HG02642 (cell line): Measurements from ENCODE around the gene NOS2.
"Not testable (repeated sequence)": the region's sequence is repeated elsewhere in the genome, so short reads cannot be mapped to it uniquely, and the experiment has no call there.

Experiments used
- ATAC-seq: cut with Tn5 transposase; IDR thresholded peaks from one replicate; pipeline ENCODE4 v1.9.1; 2021; ENCODE audit warnings: mild to moderate bottlenecking; ENCODE audit not compliant: unreplicated experiment, poor library complexity

NOS2 gene

DNA sequence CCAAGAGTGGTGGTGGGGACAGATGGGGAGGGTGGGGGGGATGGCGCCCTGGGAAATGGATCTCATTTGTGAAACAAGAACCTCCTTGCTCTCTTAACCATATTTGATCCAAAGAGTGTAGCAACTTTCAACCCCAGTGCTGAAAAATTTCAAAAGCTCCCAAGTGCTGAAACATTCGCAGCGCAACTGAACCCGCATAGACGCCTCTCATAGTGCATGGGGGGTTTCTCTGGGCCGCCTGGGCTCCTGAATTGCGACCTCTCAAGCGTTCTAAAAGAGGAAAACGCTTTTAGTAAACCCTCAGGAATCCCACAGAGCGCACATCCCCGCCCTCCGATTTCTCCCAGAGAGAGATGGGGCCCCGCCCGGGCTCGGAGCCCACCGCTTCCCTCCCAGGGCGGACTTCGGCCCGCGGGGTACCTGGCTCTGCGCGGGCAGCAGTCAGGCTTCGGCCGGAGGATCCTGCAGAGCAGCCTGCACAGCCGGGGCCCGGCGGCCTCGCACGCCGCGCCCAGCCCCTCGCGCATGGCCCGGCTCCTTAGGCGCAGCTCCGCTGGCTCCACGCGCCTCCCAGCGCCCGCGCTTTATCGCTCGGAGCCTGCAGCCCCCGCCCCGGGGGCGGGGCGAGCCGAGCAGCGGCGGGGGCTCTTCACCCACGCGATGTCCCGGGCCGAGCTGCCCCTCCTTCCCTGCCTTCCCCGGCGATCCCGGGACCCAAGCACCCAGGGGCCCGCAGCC is 7.0 kb downstream of the NOS2 start:
- no peak for ATAC-seq

DNA sequence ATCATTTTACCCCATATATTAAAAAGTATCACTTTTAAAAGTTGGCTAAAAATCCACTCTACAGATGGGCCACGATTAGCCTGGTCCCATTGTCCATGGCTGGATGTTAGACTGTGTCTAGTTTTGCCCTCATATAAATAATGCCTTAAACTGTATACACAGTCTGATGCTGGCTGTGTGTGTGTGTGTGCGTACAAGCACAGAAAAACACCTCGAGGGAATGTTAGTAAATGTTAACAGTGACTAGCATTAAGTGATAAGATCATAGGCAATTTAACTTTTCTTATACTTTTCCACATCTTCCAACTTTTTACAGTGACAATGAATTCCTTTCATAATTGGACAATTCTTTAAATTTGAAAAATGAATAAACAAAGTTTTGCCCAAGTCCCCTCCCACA is 8.2 kb downstream of the NOS2 start:
- ATAC-seq = no peak

DNA sequence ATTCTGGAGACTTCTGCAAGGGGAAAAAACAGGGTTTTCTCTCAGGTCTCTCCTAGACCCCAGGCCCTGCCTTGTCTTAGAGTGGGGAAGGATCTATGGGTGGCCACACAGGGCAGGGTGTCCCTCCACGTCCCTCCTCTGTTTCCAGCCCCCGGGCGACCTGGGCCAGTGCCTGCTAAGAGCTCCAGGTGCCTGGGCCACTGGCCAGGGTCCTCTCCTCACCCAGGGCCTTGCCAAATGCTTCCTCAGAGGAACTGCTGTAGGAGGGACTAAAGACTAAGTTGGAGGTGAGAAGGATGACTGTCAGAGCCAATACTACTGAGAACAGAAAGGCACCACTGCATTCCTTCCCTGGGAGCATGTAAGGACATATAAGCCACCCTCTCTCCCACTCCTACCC is 11.4 kb downstream of the NOS2 start:
- no peak for ATAC-seq

DNA sequence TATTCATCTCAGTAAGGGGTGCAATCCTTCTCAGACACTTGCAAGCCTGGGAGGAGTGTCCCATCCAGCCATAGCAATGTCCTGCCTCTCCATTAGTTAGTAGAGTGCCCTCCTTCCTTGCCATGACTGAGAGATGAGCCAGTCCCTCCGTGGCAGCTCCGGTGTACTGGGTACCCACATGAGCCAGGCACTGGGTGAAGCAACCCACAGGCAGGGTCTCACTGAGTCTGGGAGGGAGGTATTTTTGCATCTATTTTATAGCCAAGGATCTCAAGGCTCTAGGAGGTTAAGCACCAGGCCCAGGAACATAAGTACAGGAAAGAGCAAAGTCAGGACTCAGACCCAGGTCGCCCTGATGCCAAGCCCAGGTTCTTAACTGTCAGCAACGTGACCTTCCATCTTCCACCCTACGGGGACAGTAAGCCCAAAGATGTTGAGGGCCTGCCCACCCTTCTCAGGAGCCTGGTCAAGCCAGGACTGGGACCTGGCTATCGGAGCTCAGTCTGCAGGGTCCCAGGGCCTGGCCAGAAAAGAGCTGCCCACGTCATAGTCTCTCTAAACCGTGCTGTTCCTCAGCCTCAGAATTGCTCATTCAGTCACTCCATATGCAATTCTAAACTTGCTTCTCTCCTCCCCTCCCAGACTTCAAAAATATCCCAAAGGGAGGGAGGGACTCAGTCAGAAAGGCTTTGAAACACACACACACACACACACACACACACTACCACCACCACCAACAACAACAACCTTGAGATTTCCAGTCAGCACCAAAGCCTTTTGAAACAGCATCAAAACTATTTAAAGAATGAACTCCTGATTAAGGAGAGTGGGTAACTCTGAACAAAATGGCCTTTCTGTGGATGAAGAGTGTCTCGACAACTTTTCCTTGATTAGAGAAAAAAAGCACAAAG is 16.6 kb downstream of the NOS2 start:
- no peak for ATAC-seq

DNA sequence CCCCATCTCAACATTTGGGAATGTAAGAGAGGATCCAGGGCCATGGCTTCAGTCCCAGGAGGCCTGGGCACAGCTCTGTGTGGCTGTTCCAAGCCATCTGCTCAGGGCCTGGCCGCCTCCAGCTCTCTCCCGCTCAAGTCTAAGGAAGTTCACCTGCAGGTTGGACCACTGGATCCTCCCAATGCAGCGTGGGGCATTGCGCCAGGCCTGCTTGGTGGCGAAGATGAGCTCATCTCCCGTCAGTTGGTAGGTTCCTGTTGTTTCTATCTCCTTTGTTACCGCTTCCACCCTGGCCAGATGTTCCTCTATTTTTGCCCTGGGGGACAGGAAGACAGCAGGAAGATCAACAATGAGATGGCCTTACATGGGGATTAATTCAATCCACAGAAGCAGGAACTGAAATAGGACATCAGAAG is 17.5 kb downstream of the NOS2 start:
- no peak for ATAC-seq

DNA sequence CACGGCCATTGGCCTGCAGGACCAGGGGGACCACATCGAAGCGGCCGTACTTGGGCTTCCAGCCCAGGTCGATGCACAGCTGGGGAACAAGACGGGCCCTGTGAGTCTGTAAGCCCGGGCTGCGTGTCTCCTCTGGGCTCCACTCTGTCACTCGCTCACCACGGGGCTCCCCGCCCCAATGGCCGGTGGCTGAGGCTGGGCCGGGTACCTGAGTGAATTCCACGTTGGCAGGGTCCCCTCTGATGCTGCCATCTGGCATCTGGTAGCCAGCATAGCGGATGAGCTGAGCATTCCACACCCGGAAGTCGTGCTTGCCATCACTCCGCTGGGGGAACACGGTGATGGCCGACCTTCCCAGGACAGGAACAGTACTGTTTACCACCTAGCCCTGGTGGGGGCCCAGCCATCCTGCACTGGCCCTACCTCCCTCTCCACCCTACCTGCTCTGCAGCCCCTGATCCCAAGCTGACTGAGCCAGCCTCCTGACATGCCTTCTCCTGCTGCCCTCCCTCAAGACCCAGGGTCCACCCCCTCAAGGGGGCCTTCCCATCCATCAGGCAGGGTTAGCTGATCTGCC is 19.4 kb downstream of the NOS2 start:
- no peak for ATAC-seq

DNA sequence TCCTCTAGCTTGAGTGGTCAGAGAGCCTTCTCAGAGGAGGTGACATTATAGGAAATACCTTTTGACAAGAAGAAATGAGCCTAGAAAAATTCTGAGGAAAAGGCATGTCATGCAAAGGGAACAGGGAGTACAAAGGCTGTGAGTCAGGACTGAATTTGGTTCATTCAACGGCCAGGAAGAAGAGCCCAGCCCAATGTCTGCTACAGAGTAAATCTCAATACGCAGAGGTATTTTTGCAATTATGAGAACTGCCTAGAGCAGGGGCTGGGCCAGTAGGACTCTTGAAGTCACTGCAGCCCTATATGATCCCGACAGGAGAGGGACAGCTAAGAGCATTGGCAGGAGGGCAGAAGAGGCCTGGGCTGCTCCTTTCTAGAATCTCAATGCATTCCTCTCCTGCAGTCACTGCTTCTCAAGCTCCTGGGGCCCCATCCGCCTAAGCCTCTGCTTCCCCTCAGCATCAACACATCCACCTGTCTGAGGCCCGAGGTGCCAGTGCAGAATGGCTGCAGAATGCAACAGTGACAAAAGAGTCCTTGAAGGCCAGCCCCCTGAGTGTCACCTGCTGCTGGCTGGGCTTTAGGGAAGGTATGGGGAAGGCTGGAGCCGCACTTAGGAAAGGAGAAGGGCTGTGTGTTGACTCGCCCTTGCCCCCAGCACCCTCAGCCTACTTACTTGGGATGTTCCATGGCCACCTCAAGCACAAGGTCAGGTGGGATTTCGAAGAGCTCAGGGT is 20.1 kb downstream of the NOS2 start:
- no peak for ATAC-seq

DNA sequence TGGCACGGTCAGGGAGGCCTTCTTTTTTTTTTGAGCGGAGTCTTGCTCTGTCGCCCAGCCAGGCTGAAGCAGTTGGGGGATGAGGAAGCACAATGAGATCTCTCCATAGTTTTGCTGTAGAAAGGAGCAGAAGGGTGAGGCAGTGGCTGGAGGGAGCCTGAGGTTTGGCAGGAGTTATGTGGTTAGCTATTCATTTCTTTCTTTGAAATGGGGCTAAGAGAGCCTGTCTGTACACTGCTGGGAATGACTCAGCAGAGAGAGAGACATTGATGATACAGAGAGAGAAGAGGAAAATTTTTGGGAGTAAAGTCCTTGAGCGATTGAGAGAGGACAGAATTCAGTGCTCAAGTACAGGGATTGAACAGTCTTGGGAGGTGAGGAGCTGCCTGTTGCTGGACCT is 22.1 kb downstream of the NOS2 start:
- ATAC-seq = no peak

DNA sequence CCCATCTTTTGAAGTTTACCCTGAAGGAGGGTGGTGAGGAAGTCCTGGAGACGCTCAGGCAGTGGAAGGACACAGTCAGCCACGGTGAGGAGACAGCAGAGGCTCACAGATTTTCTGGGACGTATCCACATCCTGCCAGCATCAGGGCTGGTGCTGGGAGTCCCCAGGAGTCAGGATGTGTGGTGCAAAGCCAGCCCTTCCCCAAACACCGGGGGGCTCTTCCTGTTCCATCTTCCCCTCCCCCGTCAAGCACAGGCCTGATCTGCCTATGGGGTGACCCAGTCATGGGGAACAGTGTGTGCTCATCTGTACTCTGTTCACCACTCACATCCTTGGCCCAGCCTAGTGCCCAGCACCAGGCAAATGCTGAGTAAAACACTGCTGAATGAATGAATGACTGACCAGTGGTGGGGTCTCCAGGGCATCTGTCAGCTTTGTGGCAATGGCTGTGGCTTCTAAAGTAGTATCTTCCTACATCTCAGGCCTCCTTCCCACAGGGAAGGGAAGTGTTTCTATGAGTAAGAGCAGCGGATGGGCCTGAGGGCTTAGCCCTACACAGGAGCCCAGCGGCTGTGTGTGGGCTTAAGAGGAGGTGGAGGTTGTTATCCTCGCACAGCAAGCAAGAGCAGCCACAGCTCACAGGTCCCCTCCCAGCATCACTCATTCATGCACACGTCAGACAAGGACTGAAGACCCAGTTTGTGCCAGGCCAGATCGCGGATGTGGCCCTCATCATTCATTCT is 23.3 kb downstream of the NOS2 start:
- no peak for ATAC-seq

DNA sequence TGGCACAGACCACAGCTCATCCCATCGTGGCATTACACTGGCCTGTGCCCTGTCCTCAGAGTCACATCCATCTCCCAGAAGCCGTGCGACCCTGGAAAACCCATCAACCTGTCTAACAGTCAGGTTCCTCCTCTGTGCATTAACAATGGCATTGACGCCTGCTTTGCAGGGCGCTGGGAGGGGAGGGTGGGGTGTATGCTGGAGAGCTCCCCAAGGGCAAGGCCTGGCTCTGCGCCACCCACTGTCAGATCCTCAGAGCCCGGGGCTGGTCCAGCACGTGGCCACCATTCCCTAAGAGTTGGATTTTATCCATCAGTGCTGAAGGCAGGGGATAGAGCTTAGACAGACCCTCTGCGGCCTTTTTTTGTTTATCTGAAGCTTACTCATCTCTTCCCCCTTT is 28.7 kb downstream of the NOS2 start:
- ATAC-seq = no peak

DNA sequence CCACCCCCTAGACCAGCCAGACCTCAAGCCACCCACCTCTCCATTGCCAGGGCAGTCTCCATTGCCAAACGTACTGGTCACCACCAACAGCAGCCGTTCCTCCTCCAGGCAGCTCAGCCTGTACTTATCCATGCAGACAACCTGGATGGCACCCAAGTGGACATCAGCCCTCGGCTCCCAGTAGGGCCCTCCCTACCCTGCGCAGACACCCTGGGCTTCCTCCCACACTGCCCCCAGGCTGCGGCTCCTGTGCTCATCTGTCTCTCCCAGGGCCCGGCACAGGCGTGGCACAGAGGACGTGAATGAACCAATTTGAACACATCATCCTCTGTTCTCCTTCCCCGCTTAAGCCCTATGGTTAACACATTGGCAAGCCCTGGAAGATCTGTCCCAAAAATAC is 29.5 kb downstream of the NOS2 start:
- ATAC-seq = no peak

DNA sequence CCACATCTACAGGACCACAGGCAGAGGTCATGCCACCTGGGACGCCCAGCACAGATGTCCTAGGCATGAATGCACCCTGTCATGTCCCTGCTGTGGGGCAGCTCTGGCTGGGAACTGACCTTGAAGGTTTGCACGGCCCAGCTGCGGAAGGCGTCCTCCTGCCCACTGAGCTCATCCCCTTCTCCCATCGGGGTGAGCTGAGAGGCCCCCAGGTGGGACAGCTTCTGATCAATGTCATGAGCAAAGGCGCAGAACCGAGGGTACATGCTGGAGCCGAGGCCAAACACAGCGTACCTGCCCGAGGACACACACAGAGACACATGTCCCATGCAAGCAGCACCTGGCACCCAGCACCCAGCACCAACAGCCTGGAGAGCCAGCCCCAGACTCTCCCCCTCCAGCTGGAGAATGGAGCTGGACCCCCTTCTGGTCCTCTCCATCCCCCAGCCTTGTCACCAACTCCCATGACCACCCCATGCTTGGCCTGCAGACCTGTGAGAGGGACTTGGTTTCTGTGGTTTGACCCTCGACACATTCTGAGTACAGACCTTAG is 31.4 kb downstream of the NOS2 start:
- no peak for ATAC-seq

DNA sequence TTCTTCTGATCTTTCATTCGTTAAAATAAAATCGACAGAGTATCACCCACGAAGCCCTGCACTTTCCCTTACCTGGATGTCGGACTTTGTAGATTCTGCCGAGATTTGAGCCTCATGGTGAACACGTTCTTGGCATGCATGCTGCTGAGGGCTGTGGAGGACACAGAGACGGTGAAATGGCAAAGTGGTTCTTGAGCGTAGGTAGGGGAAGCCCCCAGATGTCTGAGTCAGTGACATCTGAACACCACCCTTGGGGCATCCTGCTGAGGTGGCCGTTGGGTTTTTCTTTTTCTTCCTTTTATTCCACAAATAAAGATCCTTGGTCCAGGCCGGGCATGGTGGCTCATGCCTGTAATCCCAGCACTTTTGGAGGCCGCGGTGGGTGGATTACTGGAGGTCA is 33.9 kb downstream of the NOS2 start:
- ATAC-seq = no peak

DNA sequence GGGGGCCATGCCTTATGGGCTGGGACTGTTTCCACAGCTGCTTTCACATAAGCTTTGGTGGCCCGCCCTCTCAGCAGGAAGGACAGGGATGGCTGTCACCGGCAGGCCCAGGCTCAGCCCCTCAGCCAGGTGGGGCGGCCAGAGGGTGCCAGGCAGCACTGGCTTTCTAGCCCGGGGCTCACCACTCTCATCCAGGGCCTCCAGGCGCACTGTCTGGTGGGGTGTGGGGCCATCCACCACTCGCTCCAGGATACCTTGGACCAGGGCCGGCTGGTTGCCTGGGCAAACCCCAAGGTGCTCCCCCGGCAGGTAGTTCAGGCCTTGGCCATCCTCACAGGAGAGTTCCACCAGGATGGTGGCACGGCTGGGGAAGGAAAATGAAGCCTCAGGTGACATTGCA is 35.0 kb downstream of the NOS2 start:
- no peak for ATAC-seq

DNA sequence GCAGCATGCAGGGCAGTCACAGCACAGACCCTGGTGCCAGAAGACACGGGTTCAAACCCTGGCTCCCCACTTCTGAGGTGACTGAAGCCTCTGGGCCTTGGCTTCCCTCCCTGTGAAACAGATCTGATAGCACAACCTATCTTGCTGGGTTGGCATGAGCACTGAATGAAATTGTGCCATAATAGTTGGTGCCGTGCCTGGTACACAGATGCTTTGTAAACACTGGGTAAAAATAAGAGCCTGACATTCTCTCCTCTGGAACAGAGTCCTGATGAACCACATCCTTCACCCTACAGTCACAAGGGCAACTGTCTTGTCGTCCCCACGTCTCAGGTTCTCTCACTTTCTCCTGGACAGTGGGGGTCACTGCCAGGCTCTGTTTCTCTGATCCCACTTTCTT is 35.7 kb downstream of the NOS2 start:
- no peak for ATAC-seq

DNA sequence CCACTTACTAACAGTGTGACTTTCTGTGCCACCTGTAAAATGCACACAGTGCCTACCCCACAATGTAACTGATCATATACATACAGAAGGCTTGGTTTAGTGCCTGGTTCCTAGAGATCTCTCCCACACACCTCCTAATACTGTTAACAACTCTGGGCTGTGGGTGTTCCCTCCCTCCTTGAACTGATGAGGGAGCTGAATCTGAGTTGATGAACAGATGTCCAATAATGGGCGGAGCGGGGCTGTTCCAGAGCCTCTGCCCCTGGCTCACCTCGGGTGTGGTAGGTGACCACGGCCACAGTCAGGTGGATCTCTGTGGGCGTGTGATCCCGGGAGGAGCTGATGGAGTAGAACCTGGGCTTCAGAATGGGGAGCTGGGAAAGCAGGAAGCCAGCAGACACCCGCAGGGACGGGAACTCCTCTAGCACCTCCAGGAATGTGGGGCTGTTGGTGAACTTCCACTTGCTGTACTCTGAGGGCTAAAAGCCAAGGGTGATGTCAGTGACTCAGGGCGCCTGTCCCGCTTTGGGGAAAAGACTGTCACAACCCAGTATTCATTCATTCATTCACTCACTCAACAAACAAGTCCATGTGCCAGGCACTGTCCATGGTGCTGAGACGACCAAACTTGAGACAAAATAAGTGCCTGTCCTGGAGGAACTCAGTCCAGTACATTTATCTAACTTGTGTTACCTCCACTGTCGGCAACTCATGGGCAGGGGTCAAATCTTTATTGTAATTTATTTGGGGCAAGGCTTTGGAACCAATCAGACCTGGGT is 37.6 kb downstream of the NOS2 start:
- no peak for ATAC-seq

DNA sequence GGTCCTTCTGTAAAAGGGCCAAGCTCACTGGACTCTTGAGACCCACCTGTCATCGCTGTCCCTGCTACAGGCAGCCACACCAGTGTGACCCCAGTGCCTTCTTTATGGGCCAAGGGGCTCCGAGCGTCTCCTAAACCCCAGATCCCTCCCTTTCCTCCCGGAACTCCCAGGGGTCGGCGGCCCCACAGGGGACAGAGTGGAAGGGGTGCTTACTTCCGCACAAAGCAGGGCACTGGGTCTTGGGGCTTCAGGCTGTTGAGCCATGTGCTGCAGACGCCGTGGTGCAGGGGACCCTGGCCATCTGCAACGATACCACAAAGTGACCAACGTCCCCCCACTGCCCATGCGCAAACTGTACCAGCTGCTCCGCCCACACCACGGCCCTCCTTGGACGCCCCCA is 39.4 kb downstream of the NOS2 start:
- ATAC-seq = not testable (repeated sequence)

DNA sequence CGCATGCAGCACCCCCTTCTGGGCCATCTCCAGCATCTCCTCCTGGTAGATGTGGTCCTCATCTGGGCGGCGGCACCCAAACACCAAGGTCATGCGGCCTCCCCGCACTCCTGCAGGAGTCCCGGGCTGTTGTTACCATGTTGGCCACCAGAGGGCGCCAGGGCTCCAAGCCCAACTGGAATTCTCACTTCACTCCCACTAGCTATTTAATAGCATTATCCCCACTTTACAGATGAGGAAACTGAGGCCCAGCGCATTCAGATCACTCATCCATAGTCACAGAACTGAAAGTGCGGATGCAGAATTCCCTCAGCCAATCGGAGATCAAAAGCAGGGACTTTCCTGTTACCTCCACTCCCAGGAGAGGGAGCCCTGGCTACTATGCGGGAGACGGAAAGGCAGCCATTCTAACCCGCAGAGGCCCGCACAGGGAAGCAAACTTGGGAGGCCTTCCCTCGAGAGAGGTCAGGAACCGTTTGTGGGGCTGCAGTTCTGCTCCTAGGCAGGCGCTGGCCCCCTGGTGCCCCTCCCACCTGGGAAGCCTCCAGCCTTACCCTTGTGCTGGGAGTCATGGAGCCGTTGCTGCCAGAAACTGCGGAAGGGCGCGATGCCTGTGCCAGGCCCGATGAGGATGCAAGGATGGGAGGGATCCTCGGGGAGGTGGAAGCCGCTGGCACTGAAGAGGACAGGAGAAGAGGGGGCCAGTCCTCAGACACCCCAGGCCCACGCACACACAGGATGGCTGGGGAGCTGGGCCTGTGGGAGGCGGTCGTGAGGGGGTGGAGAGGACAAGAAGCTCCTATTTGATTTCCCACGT is 40.1 kb downstream of the NOS2 start:
- peak; percentile 51 for ATAC-seq
